ENCODE measurements around the gene HPSE2.
"Not testable (repeated sequence)": the region's sequence is repeated elsewhere in the genome, so short reads cannot be mapped to it uniquely, and the experiment has no call there.

The HPSE2 gene

GRCh38 chr10:99161165-99161564 is 74.5 kb downstream of the HPSE2 start:
- DNase-seq (ENCODE audit: low spot score), result no peak

GRCh38 chr10:99143651-99144050 is 92.0 kb downstream of the HPSE2 start:
- no peak for DNase-seq (ENCODE audit: low spot score)

GRCh38 chr10:99143011-99143410 is 92.6 kb downstream of the HPSE2 start:
- DNase-seq (ENCODE audit: low spot score), result no peak

- not testable (repeated sequence) for DNase-seq (ENCODE audit: low spot score)
Measured at GRCh38 chr10:99132897-99133296, 102.8 kb downstream of the HPSE2 start.

GRCh38 chr10:99125879-99126278 is 109.8 kb downstream of the HPSE2 start:
- DNase-seq (ENCODE audit: low spot score), result no peak

- DNase-seq (ENCODE audit: low spot score), result no peak
Measured at GRCh38 chr10:99124376-99124775, 111.3 kb downstream of the HPSE2 start.

- DNase-seq (ENCODE audit: low spot score), result no peak
Measured at GRCh38 chr10:99123851-99124250, 111.8 kb downstream of the HPSE2 start.

- no peak for DNase-seq (ENCODE audit: low spot score)
Measured at GRCh38 chr10:99123336-99123735, 112.3 kb downstream of the HPSE2 start.

GRCh38 chr10:99119258-99119748 is 116.3 kb downstream of the HPSE2 start:
- no peak for DNase-seq (ENCODE audit: low spot score)

- DNase-seq (ENCODE audit: low spot score), result no peak
Measured at GRCh38 chr10:99115703-99116102, 119.9 kb downstream of the HPSE2 start.

- DNase-seq (ENCODE audit: low spot score), result no peak
Measured at GRCh38 chr10:99085358-99085757, 150.3 kb downstream of the HPSE2 start.

- peak; percentile 2 for DNase-seq (ENCODE audit: low spot score)
Measured at GRCh38 chr10:99084161-99084560, 151.5 kb downstream of the HPSE2 start.

GRCh38 chr10:99080275-99080945 is 155.2 kb downstream of the HPSE2 start:
- DNase-seq (ENCODE audit: low spot score), result no peak

- no peak for DNase-seq (ENCODE audit: low spot score)
Measured at GRCh38 chr10:99062591-99062990, 173.1 kb downstream of the HPSE2 start.

GRCh38 chr10:99058762-99059161 is 176.9 kb downstream of the HPSE2 start:
- no peak for DNase-seq (ENCODE audit: low spot score)

- DNase-seq (ENCODE audit: low spot score), result no peak
Measured at GRCh38 chr10:99057936-99058690, 177.5 kb downstream of the HPSE2 start.

GRCh38 chr10:99045671-99046070 is 190.0 kb downstream of the HPSE2 start:
- DNase-seq (ENCODE audit: low spot score), result no peak

GRCh38 chr10:99042051-99042771 is 193.4 kb downstream of the HPSE2 start:
- no peak for DNase-seq (ENCODE audit: low spot score)

GRCh38 chr10:99041468-99041867 is 194.2 kb downstream of the HPSE2 start:
- DNase-seq (ENCODE audit: low spot score), result no peak

- no peak for DNase-seq (ENCODE audit: low spot score)
Measured at GRCh38 chr10:99013885-99014284, 221.8 kb downstream of the HPSE2 start.

- DNase-seq (ENCODE audit: low spot score), result no peak
Measured at GRCh38 chr10:99010286-99010685, 225.4 kb downstream of the HPSE2 start.

GRCh38 chr10:99008054-99008453 is 227.6 kb downstream of the HPSE2 start:
- DNase-seq (ENCODE audit: low spot score), result no peak

- DNase-seq (ENCODE audit: low spot score), result no peak
Measured at GRCh38 chr10:99007457-99007856, 228.2 kb downstream of the HPSE2 start.

Measured in cerebellar cortex (tissue), 1 donor.